GM19240 (cell line): Measurements from ENCODE around the gene IGFBP7.

Experiments used
- DNase-seq: peaks from one replicate; pipeline ENCODE4 v3.0.0; 2011; ENCODE audit warnings: low spot score; ENCODE audit not compliant: insufficient read length

Gene IGFBP7

GRCh38 chr4:57109847-57110639 is at the start of gene IGFBP7:
Gene IGFBP7 (minus strand): TSS chr4:57110385. CDS start chr4:57110351, 34 bp downstream.
- no peak for DNase-seq

DNA sequence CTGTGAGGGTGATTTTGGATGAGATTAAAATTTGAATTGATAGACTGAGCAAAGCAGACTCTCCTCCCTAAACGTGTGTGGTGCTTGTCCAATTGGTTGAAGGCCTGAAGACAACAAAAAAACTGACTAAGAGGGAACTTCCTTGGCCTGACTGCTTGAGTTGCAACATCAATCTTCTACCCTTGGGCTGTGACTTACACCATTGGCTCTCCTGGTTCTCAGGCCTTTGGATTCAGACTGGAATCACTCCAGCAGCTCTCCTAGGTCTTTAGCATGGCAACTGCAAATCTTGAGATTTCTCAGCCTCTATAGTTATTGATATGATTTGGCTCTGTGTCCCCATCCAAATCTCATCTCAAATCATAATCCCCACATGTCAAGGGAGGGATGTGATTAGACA is 49.7 kb upstream of the IGFBP7 start:
- DNase-seq, result no peak

DNA sequence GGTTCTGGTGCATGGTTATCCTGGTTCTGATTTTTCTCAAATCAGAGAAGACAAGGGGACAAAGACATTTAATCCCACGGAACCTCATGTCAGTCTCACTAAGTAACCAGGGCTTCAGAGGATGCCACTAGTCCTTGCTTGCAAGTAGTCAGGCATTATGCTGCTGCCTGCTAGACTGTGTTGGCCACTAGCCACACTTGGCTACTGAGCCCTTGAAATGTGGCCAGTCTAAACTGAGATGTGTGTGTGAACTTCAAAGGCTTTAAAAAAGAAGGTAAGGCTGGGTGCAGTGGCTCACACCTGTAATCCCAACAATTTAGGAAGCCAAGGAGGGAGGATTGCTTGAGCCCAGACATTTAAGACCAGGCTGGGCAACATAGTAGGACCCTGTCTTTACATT is 48.6 kb upstream of the IGFBP7 start:
- no peak for DNase-seq

DNA sequence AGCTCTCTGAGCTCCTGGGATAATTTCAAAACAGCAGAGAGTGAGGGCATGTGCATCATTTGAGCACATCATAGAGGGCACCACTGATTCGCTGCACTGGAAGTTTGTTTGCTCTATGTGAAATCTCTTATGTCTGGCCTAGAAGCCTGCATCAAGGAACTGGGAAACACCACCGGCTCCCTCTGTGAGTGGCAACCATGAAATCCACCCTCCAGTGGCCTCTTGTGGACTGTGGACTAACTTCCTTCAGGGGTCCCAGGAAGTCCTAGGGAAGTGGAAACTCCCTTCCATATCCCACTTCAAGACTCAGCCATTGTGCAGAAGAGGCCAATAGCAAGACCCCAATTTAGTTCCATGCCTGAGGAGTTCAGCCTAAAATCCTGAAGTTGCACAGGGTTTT is 48.0 kb upstream of the IGFBP7 start:
- no peak for DNase-seq

DNA sequence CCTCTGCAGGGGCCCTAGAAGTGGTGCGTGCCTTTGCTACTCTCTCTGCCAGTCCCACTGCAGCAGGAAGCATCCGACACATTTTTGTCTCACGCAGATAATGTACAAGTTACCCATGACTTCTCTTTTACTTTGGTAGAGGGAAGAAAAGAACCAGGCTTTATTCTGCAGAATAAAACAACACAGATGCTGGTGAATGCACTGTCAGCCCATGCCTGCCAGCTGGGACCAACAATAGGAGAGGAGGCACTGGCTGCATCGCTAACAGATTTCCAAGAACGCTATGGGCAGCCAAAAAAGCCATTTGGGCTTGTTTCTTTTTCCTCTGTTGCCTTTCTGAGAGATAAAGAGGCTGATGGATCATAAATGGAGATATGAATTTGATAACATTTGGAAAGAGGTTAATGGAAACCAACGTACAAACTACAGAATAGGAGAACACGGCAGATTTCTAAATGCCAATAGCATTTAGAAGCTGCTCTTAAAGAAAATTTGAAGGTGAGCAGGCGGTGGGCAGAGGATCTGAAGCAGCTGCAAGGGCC is 47.5 kb upstream of the IGFBP7 start:
- no peak for DNase-seq

- DNase-seq, result no peak
Measured at GRCh38 chr4:57156242-57156990, 46.2 kb upstream of the IGFBP7 start.

DNA sequence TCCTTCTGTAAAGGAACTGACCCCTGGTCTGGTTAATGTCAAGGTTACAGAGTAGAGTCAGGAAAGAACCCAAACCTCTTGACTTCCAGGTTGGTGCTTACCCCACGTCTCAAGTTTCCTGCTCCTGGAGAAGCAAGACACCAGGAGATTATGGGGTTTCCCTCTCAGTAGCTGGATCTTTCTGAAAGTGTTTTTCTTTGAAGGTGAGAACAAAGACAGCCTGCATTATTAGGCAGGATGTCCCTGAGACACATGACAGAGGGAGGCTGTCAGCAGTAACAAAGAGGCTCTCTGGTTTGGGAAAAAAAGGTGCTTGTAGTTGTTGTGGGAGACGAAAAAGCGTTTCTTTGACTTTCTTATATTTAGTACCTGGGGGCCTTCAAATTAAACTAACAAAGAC is 44.7 kb upstream of the IGFBP7 start:
- DNase-seq, result no peak

- no peak for DNase-seq
Measured at GRCh38 chr4:57154191-57154590, 44.0 kb upstream of the IGFBP7 start.

DNA sequence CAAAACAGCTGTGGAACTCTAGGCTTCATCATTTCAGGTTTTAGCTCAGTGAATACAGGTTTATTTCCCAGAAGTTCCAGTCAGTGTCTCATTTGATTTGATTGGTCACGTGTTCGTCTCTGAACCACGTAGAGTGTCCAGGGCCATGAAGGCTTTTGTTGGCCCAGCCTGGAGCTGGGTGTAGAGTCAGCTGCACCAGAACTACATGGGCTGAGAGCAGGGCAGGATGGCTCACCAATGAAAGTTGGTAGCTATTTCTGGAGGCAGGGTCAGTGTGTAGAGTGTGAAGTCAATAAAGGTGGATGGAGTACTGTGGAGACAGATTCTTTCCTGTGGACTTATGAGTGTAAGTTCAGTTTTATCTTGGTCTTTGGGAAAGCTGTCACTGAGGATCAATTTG is 43.0 kb upstream of the IGFBP7 start:
- no peak for DNase-seq

GRCh38 chr4:57151481-57151880 is 41.3 kb upstream of the IGFBP7 start:
- no peak for DNase-seq

DNA sequence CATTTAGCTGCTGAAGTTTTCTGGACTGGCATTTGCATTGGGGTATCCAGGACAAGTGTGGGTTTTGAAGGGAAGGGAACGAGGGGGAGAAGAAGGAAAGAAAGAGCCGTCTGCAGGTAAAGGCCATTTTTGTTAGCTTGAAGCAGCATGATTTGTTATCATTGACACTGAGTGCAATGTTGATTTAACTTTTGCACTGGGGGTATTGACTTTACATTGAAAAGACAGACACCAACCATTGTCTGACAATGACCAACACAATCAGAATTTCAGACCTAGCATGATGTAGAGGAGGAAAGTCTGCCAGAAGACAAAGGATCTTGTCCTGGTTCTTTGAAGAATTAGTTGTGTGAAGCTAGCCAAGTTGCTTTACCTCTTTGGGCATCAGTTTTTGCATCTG is 39.6 kb upstream of the IGFBP7 start:
- DNase-seq, result no peak

GRCh38 chr4:57148831-57149505 is 38.8 kb upstream of the IGFBP7 start:
- DNase-seq, result no peak

DNA sequence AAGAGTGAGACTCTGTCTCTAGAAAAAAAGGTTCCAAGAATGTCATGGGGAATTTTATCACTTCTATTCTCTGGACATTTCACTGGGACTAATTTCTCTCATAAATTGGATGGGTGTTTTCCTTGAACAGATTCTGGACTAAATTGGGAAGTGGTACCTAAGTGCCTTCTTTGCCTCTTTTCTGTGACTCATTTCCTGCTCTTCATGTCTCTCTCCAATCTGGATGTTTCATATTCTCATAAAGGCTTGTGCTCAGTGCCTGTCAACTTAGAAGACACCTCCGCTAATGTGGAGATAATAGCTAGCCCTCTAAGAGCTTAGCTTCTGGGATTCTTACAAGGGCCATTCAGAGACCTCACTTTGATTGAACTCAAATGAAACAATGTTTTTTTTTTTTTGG is 38.0 kb upstream of the IGFBP7 start:
- no peak for DNase-seq

- no peak for DNase-seq
Measured at GRCh38 chr4:57147335-57148060, 37.3 kb upstream of the IGFBP7 start.

DNA sequence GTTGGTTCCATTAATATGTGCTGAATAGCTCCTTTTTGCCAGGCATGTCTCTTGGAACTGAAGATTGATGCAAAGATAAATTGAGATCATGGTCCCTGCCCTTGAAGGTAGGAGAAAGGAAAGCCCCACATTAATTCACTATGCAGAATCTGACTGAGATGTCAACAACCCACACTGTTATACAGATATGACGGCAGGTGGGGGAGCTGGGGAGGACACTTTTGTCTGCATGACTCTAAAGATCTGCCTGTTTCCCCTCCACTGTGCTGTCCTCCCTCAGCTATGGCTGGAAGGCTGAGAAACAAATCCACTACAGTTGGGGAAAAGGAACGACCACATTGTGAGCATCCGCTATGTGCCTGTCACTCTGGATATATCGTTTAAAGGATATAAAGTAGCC is 36.3 kb upstream of the IGFBP7 start:
- DNase-seq, result no peak

- DNase-seq, result no peak
Measured at GRCh38 chr4:57144466-57144865, 34.3 kb upstream of the IGFBP7 start.

DNA sequence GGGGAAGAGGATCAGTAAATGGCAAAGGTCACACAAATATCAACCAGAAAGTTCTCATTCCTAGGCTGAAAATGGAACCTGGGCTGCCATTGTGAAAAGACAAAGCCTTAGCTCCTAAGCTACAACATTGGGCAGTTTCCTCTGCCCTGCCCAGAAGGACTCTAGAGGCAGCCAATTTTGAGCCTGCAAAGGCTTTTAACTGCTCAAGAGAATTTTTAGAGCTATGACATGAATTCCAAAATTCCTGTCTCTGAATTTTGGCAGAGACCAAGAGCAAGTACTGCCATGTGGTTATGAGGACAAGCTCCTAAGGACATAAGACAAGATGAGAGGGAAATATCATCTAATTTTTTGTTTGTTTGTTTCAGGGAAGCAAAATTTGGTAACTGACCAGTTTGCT is 29.6 kb upstream of the IGFBP7 start:
- DNase-seq, result no peak

GRCh38 chr4:57137261-57137660 is 27.1 kb upstream of the IGFBP7 start:
- DNase-seq, result no peak

DNA sequence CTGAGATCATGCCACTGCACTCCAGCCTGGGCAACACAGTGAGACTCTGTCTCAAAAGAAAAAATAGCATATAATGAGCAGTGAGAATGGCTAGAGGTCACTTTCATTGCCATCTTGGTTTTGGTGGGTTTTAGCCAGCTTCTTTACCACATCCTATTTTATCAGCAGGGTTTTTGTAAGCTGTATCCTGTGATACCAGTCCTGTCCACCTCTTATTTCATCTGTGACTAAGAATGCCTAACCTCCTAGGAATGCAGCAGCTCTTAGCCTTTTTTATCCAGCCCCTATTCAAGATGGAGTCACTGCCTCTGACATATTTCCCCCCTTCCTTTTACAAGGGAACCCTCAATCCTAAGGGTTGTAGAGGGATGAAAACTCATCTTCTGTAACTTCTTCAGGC is 26.1 kb upstream of the IGFBP7 start:
- no peak for DNase-seq

DNA sequence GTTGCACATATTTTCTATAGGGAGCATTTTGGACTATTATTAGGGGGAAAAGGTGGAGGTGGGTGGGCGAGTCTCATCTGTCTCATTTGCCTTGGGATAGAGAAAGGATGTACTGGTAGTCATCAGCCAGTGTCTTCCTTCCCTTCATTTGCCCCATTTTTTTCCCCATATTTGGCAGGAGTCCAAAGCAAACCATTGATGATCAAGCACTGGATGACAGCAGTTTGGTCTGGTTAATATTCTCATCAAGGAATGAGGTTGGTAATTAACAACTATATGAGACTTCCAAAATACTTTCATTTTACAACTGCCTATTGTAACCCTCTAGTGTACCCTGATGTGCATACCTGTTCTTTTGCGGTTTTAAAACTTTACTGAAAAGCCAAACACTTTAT is 22.6 kb upstream of the IGFBP7 start:
- DNase-seq, result no peak
